Liver (tissue), 9 donors: ENCODE measurements around the gene EFS. TPM values are rescaled to one million over a fixed set of nuclear protein-coding genes. Genes with fewer than 3 reads are reported as not detected.

ENCODE experiments used
- DNase-seq: peaks from one replicate; pipeline ENCODE4 v3.0.0-alpha.2; 2017; ENCODE audit warnings: low spot score
- H3K27ac ChIP-seq, 2 donors: one replicate each; pipeline ENCODE4 v1.7.0; 2013; ENCODE audit warnings: inconsistent platforms in 2 of 2, low read length in 2 of 2, control low read depth in 1 of 2, low read depth in 1 of 2, mild to moderate bottlenecking in 1 of 2
- H3K27me3 ChIP-seq, 4 donors: one replicate each; pipeline versions ENCODE4 v1.6.1 to v1.7.0; 2013; ENCODE audit warnings: low read length in 3 of 4, inconsistent platforms in 1 of 4, mild to moderate bottlenecking in 1 of 4, moderate library complexity in 1 of 4; ENCODE audit not compliant: control insufficient read depth in 4 of 4, insufficient read depth in 4 of 4
- H3K36me3 ChIP-seq, 4 donors: one replicate each; pipeline versions ENCODE4 v1.6.1 to v1.7.0; 2013; ENCODE audit warnings: low read length in 3 of 4, mild to moderate bottlenecking in 3 of 4, low read depth in 1 of 4, moderate library complexity in 1 of 4; ENCODE audit not compliant: control insufficient read depth in 4 of 4, insufficient read depth in 3 of 4
- H3K4me1 ChIP-seq, 4 donors: one replicate each; pipeline versions ENCODE4 v1.6.1 to v1.7.0; 2013; ENCODE audit warnings: low read length in 3 of 4, mild to moderate bottlenecking in 3 of 4, moderate library complexity in 1 of 4; ENCODE audit not compliant: control insufficient read depth in 4 of 4, insufficient read depth in 4 of 4
- H3K4me3 ChIP-seq, 3 donors: one replicate each; pipeline versions ENCODE4 v1.6.1 to v1.7.0; 2013; ENCODE audit warnings: low read length in 3 of 3, control low read depth in 1 of 3, low read depth in 1 of 3, mild to moderate bottlenecking in 1 of 3
- H3K9ac ChIP-seq, 2 donors: one replicate each; pipeline ENCODE4 v1.7.0; 2013; ENCODE audit warnings: low read length in 2 of 2, mild to moderate bottlenecking in 2 of 2, moderate library complexity in 2 of 2, control low read depth in 1 of 2, low read depth in 1 of 2
- H3K9me3 ChIP-seq, 4 donors: one replicate each; pipeline versions ENCODE4 v1.6.1 to v1.7.0; 2013; ENCODE audit warnings: low read length in 3 of 4; ENCODE audit not compliant: control insufficient read depth in 4 of 4
- EGR1 ChIP-seq, 2 donors: IDR thresholded peaks; 2 replicates each; pipeline ENCODE4 v1.6.1; 2016 to 2018; ENCODE audit warnings: antibody characterized with exemption in 2 of 2, low read depth in 2 of 2
- FOXA1 ChIP-seq: IDR thresholded peaks from 2 replicates; pipeline ENCODE4 v1.6.1; 2016; ENCODE audit warnings: antibody characterized with exemption
- FOXA2 ChIP-seq: IDR thresholded peaks from 2 replicates; pipeline ENCODE4 v1.6.1; 2016; ENCODE audit warnings: antibody characterized with exemption
- HNF4G ChIP-seq: IDR thresholded peaks from 2 replicates; pipeline ENCODE4 v1.6.1; 2016; ENCODE audit warnings: antibody characterized with exemption
- JUND ChIP-seq, 2 donors: IDR thresholded peaks; 2 replicates each; pipeline ENCODE4 v1.6.1; 2016; ENCODE audit warnings: antibody characterized with exemption in 2 of 2
- MAX ChIP-seq: IDR thresholded peaks from 2 replicates; pipeline ENCODE4 v1.6.1; 2016; ENCODE audit warnings: antibody characterized with exemption
- NR2F2 ChIP-seq: IDR thresholded peaks from 2 replicates; pipeline ENCODE4 v1.6.1; 2016; ENCODE audit warnings: antibody characterized with exemption
- RAD21 ChIP-seq, 2 donors: IDR thresholded peaks; 2 replicates each; pipeline ENCODE4 v1.6.1; 2016; ENCODE audit warnings: antibody characterized with exemption in 2 of 2, mild to moderate bottlenecking in 2 of 2
- REST ChIP-seq: IDR thresholded peaks from 2 replicates; pipeline ENCODE4 v1.6.1; 2016; ENCODE audit warnings: antibody characterized with exemption, mild to moderate bottlenecking
- RXRA ChIP-seq, 2 donors: IDR thresholded peaks; 2 replicates each; pipeline ENCODE4 v1.6.1; 2017 to 2018; ENCODE audit warnings: antibody characterized with exemption in 2 of 2, mild to moderate bottlenecking in 1 of 2
- SP1 ChIP-seq: IDR thresholded peaks from 2 replicates; pipeline ENCODE4 v1.6.1; 2018; ENCODE audit warnings: antibody characterized with exemption, mild to moderate bottlenecking
- TAF1 ChIP-seq: conservative IDR thresholded peaks from 2 replicates; pipeline ENCODE4 v1.6.1; 2016; ENCODE audit warnings: antibody characterized with exemption, mild to moderate bottlenecking
- YY1 ChIP-seq: IDR thresholded peaks from 2 replicates; pipeline ENCODE4 v1.6.1; 2016; ENCODE audit warnings: antibody characterized with exemption, mild to moderate bottlenecking
- WGBS: extraction: QIAGEN DNeasy Blood & Tissue Kit; methylation state at CpG from one replicate; pipeline ENCODE4 v1.1.7; 2013; 5-methylcytosine and 5-hydroxymethylcytosine counted together
- polyA plus RNA-seq, 2 donors: library from polyadenylated mRNA; stranded (reverse) in 1 of 2; unstranded in 1 of 2; fragments of 200-250 nt in 1 of 2; fragments of >200 nt in 1 of 2; fragmentation: Nextera tagmentation in 1 of 2; extraction: Ambion mirVana in 1 of 2; gene quantifications; one replicate each; pipeline versions ENCODE4 v1.2.1 to v1.2.3, GENCODE V29; 2013 to 2015
- total RNA-seq, 2 donors: library from RNA; depleted of rRNA; stranded (reverse); fragments of >200 nt; gene quantifications; one replicate each; pipeline ENCODE4 v1.2.3, GENCODE V29; 2014
- TF ChIP-seq, protein P1 (sequence below): fragments of 150-350 bp; IDR thresholded peaks from 2 replicates; pipeline ENCODE4 v1.5.1; 2017; ENCODE audit warnings: improper control_type of control experiment, low read depth, low read length; ENCODE audit not compliant: missing input control
- TF ChIP-seq, protein P2 (sequence below): IDR thresholded peaks from 2 replicates; pipeline ENCODE4 v1.6.1; 2016; ENCODE audit warnings: antibody characterized with exemption
- donor health status: healthy.
- donor health status: healthy.
- donor health status: healthy.
- donor health status: healthy.
- donor health status: healthy.

The EFS gene
- total and polyA plus RNA-seq, 4 donors, result 0.10 to 0.69 (median 0.54) TPM

GRCh38 chr14:23382731-23383440 lies 17.9 kb upstream of the EFS start:
- TF ChIP-seq HNF4G (no peak), RAD21 (IDR thresholded peaks at IDR 0.05) (no peak), FOXA1 (no peak), FOXA2 (no peak), MAX (no peak), NR2F2 (no peak), SP1 (no peak), REST (no peak), TAF1 (no peak), RXRA (IDR thresholded peaks at IDR 0.05) (no peak)
- TF ChIP-seq, protein P1, sequence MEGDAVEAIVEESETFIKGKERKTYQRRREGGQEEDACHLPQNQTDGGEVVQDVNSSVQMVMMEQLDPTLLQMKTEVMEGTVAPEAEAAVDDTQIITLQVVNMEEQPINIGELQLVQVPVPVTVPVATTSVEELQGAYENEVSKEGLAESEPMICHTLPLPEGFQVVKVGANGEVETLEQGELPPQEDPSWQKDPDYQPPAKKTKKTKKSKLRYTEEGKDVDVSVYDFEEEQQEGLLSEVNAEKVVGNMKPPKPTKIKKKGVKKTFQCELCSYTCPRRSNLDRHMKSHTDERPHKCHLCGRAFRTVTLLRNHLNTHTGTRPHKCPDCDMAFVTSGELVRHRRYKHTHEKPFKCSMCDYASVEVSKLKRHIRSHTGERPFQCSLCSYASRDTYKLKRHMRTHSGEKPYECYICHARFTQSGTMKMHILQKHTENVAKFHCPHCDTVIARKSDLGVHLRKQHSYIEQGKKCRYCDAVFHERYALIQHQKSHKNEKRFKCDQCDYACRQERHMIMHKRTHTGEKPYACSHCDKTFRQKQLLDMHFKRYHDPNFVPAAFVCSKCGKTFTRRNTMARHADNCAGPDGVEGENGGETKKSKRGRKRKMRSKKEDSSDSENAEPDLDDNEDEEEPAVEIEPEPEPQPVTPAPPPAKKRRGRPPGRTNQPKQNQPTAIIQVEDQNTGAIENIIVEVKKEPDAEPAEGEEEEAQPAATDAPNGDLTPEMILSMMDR, result no peak
- TF ChIP-seq, protein P2, sequence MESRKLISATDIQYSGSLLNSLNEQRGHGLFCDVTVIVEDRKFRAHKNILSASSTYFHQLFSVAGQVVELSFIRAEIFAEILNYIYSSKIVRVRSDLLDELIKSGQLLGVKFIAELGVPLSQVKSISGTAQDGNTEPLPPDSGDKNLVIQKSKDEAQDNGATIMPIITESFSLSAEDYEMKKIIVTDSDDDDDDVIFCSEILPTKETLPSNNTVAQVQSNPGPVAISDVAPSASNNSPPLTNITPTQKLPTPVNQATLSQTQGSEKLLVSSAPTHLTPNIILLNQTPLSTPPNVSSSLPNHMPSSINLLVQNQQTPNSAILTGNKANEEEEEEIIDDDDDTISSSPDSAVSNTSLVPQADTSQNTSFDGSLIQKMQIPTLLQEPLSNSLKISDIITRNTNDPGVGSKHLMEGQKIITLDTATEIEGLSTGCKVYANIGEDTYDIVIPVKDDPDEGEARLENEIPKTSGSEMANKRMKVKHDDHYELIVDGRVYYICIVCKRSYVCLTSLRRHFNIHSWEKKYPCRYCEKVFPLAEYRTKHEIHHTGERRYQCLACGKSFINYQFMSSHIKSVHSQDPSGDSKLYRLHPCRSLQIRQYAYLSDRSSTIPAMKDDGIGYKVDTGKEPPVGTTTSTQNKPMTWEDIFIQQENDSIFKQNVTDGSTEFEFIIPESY, result no peak
- no peaks in the 10 kb centered on the region for H3K36me3 ChIP-seq
- no peak overlapping the region for H3K27ac ChIP-seq
- no peak for DNase-seq
- no peak overlapping the region for H3K4me3 ChIP-seq
- no peak overlapping the region for H3K9ac ChIP-seq
- WGBS, result 73% methylated on average over 10 of the region's 10 CpGs
- H3K27me3 ChIP-seq, result no peaks in the 10 kb centered on the region
- no peaks in the 10 kb centered on the region for H3K9me3 ChIP-seq
- H3K4me1 ChIP-seq, result no peaks in the 10 kb centered on the region

DNA sequence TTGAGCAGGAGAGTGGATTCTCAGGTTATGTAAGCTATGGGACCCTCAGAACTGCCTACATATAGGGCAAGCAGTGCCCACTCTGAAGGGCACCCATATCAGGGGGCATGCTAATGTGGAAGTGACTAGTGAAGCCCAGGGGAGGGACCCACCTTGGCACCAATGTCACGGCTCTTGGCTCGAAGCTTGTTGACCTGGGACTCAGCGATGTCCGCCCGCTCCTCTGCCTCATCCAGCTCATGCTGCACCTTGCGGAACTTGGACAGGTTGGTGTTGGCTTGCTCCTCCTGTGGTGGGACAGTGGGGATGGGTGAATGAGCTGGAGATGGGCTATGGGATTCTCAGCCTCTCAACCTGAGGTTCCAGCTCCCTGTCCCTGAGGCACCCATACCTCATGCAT lies 17.3 kb upstream of the EFS start:
- Histone ChIP-seq H3K4me3 (no peak overlapping the region), H3K9me3 (no peaks in the 10 kb centered on the region), H3K27me3 (no peaks in the 10 kb centered on the region), H3K27ac (no peak overlapping the region), H3K4me1 (no peaks in the 10 kb centered on the region), H3K36me3 (no peaks in the 10 kb centered on the region), H3K9ac (no peak overlapping the region)
- TF ChIP-seq RXRA (IDR thresholded peaks at IDR 0.05) (no peak), HNF4G (no peak), JUND (IDR thresholded peaks at IDR 0.05) (no peak), FOXA2 (no peak), EGR1 (IDR thresholded peaks at IDR 0.05; ENCODE audit: low read depth in 2 of 2) (no peak), FOXA1 (no peak), SP1 (no peak), NR2F2 (no peak), YY1 (no peak), MAX (no peak), RAD21 (IDR thresholded peaks at IDR 0.05) (no peak)
- TF ChIP-seq, protein P1, result no peak
- TF ChIP-seq, protein P2, result no peak
- no peak for DNase-seq
- WGBS, result 87% methylated on average over 6 of the region's 6 CpGs
